Middle frontal gyrus (tissue), 1 donor: ENCODE measurements around the gene FAM168B.
"Not testable (repeated sequence)": the region's sequence is repeated elsewhere in the genome, so short reads cannot be mapped to it uniquely, and the experiment has no call there.

Experiments used
- DNase-seq: peaks from one replicate; pipeline ENCODE4 v3.0.0-alpha.2; 2015; ENCODE audit warnings: low spot score; ENCODE audit errors: extremely low spot score

Gene FAM168B

GRCh38 chr2:131103165-131103564 is 9.9 kb upstream of the FAM168B start:
- no peak for DNase-seq

GRCh38 chr2:131094463-131095281 is 1.4 kb upstream of the FAM168B start:
- DNase-seq, result no peak

- no peak for DNase-seq
These were observed 619 bp upstream of the FAM168B start for GRCh38 chr2:131093696-131094462.

- DNase-seq, result no peak
These were observed 728 bp downstream of the FAM168B start for GRCh38 chr2:131092458-131093005.

GRCh38 chr2:131085646-131086045 is 7.6 kb downstream of the FAM168B start:
- DNase-seq, result no peak

GRCh38 chr2:131081190-131081589 is 12.1 kb downstream of the FAM168B start:
- no peak for DNase-seq

- not testable (repeated sequence) for DNase-seq
These were observed 13.3 kb downstream of the FAM168B start for GRCh38 chr2:131079931-131080330.

GRCh38 chr2:131077966-131078365 is 15.3 kb downstream of the FAM168B start:
- no peak for DNase-seq

GRCh38 chr2:131077182-131077846 is 15.9 kb downstream of the FAM168B start:
- DNase-seq, result no peak

GRCh38 chr2:131076707-131077106 is 16.6 kb downstream of the FAM168B start:
- DNase-seq, result no peak

- not testable (repeated sequence) for DNase-seq
These were observed 17.7 kb downstream of the FAM168B start for GRCh38 chr2:131075578-131075977.

- not testable (repeated sequence) for DNase-seq
These were observed 25.1 kb downstream of the FAM168B start for GRCh38 chr2:131068172-131068571.

GRCh38 chr2:131067465-131068125 is 25.7 kb downstream of the FAM168B start:
- no peak for DNase-seq

GRCh38 chr2:131064589-131065512 is 28.4 kb downstream of the FAM168B start:
- no peak for DNase-seq

GRCh38 chr2:131063501-131064283 is 29.6 kb downstream of the FAM168B start:
- no peak for DNase-seq

GRCh38 chr2:131058920-131059319 is 34.3 kb downstream of the FAM168B start:
- peak; percentile 40 for DNase-seq

GRCh38 chr2:131058214-131058843 is 34.9 kb downstream of the FAM168B start:
- no peak for DNase-seq

- no peak for DNase-seq
These were observed 36.4 kb downstream of the FAM168B start for GRCh38 chr2:131056932-131057287.
